ENCODE data around the gene ANKRD33. TPM values are rescaled to one million over a fixed set of nuclear protein-coding genes. Genes with fewer than 3 reads are reported as not detected.
A peak's percentile ranks its signal among the peaks of the same experiment; 100 is the strongest.

The ANKRD33 gene
- total RNA-seq, 1 experiment from 2014 or later = not detected

DNA sequence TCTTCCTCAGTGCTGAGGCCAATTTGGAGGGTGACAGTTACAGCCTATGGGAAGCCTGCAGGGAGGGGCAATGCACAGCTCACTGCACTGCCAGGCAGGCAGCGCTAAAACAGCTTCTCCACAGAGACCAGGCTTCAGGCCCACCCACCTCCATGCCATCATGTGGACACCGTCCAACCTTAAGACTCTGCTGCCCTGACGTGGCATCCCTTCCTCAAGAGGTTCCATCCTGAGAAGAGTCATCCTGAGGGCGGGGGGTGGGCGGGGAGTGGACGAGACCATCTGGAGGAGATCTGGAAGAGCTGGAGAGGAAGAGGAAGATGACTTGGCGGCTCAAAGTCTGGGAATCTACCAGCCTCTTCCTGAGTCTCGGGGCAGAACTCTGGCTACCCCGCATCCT lies 11.0 kb downstream of the ANKRD33 start:
- Histone ChIP-seq H3K4me1 (peaks cover 14% of the 10 kb centered on the region; the same call in 1 of the 2 replicates), H3K4me3 (ENCODE audit: low read depth, low read length) (no peak overlapping the region), H3K9me3 (no peaks in the 10 kb centered on the region), H3K27me3 (replicated peaks; ENCODE audit: control insufficient read depth, insufficient read depth, low read length) (no peaks in the 10 kb centered on the region), H3K36me3 (ENCODE audit: control insufficient read depth, insufficient read depth, low read length) (no peaks in the 10 kb centered on the region)
- Mint-ChIP-seq H3K27ac (ENCODE audit: unreplicated experiment) (no peak overlapping the region), H3K4me1 (ENCODE audit: low read depth, unreplicated experiment) (peaks cover 7% of the 10 kb centered on the region), H3K4me3 (ENCODE audit: unreplicated experiment) (no peak overlapping the region), H3K9me3 (ENCODE audit: unreplicated experiment) (no peaks in the 10 kb centered on the region), H3K36me3 (ENCODE audit: insufficient read depth, unreplicated experiment) (no peaks in the 10 kb centered on the region), H3K27me3 (ENCODE audit: insufficient read depth, unreplicated experiment) (no peaks in the 10 kb centered on the region)
- no TSS peak for BruUV-seq (replicated peaks)
- ChIA-PET POLR2A (no interaction called here), CTCF (no interaction called here)
- peak in 1 of 2 experiments; percentile 9 for DNase-seq
- no peak for TF ChIP-seq CTCF (IDR thresholded peaks at IDR 0.05; ENCODE audit: insufficient read depth in 1 of 2, low read depth in 1 of 2, low read length in 1 of 2, severe bottlenecking in 1 of 2, unreplicated experiment in 1 of 2)
- intact Hi-C loops (cut with micrococcal nuclease; ENCODE audit: unreplicated experiment) = no loop called here

DNA sequence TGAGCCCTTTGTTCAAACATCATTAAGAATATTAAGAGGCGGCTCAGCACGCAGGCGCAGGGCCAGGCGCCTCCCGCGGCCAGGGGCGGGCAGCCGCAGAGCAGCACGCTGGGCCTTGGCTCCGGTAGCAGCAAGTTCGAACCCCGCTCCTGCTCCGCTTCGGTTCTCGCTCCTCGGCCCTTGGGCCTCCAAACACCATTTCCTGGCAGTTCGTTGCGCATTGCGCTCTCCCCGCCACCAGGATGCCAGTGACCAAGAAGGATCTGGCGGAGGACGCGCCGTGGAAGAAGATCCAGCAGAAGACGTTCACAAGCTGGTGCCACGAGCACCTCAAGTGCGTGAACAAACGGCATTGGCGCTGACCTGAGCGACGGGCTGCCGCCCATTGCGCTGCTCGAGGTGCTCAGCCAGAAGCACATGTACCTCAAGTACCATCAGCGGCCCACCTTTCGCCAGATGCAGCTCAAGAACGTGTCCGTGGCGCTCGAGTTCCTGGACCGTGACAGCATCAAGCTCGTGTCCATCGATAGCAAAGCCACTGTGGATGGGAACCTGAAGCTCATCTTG lies 12.5 kb downstream of the ANKRD33 start:
- no peaks in the 10 kb centered on the region for H3K27me3 Mint-ChIP-seq (ENCODE audit: insufficient read depth, unreplicated experiment)
- H3K27ac Mint-ChIP-seq (ENCODE audit: unreplicated experiment) = no peak overlapping the region
- TF ChIP-seq CTCF (IDR thresholded peaks at IDR 0.05; ENCODE audit: insufficient read depth in 1 of 2, low read depth in 1 of 2, low read length in 1 of 2, severe bottlenecking in 1 of 2, unreplicated experiment in 1 of 2) = no peak

GRCh38 chr12:51901121-51901817 lies 13.4 kb downstream of the ANKRD33 start:
- peak overlapping the region; percentile 8 for H3K27ac Mint-ChIP-seq (ENCODE audit: unreplicated experiment)
- H3K4me1 Mint-ChIP-seq (ENCODE audit: low read depth, unreplicated experiment) = peaks cover 8% of the 10 kb centered on the region
- ChIA-PET POLR2A (no interaction called here), CTCF (interaction anchor here (0.6 to 1.2 kb wide), 3 partner anchors 12 to 124 kb away, joined by 3 read pairs; no protein-coding TSS in a partner anchor)
- no peaks in the 10 kb centered on the region for H3K9me3 Mint-ChIP-seq (ENCODE audit: unreplicated experiment)
- no peak overlapping the region for H3K4me3 Mint-ChIP-seq (ENCODE audit: unreplicated experiment)
- H3K36me3 ChIP-seq (ENCODE audit: control insufficient read depth, insufficient read depth, low read length) = no peaks in the 10 kb centered on the region
- H3K4me3 ChIP-seq (ENCODE audit: low read depth, low read length) = no peak overlapping the region
- no TSS peak for BruUV-seq (replicated peaks)
- no peaks in the 10 kb centered on the region for H3K27me3 ChIP-seq (replicated peaks; ENCODE audit: control insufficient read depth, insufficient read depth, low read length)
- TF ChIP-seq CTCF (IDR thresholded peaks at IDR 0.05; ENCODE audit: insufficient read depth in 1 of 2, low read depth in 1 of 2, low read length in 1 of 2, severe bottlenecking in 1 of 2, unreplicated experiment in 1 of 2) = peak in 1 of 2 experiments; percentile 21
- H3K4me1 ChIP-seq = peaks cover 6% of the 10 kb centered on the region
- H3K36me3 Mint-ChIP-seq (ENCODE audit: insufficient read depth, unreplicated experiment) = no peaks in the 10 kb centered on the region
- intact Hi-C loops (cut with micrococcal nuclease; ENCODE audit: unreplicated experiment) = no loop called here
- no peaks in the 10 kb centered on the region for H3K9me3 ChIP-seq
- no peaks in the 10 kb centered on the region for H3K27me3 Mint-ChIP-seq (ENCODE audit: insufficient read depth, unreplicated experiment)
- DNase-seq = peak; percentile 55 to 73

More for the DNA sequence above, 12.5 kb downstream of the ANKRD33 start:
- H3K36me3 ChIP-seq (ENCODE audit: control insufficient read depth, insufficient read depth, low read length) = no peaks in the 10 kb centered on the region
- Mint-ChIP-seq H3K36me3 (ENCODE audit: insufficient read depth, unreplicated experiment) (no peaks in the 10 kb centered on the region), H3K4me3 (ENCODE audit: unreplicated experiment) (no peak overlapping the region), H3K4me1 (ENCODE audit: low read depth, unreplicated experiment) (peaks cover under 1% of the 10 kb centered on the region), H3K9me3 (ENCODE audit: unreplicated experiment) (no peaks in the 10 kb centered on the region)
- no peaks in the 10 kb centered on the region for H3K27me3 ChIP-seq (replicated peaks; ENCODE audit: control insufficient read depth, insufficient read depth, low read length)
- no TSS peak for BruUV-seq (replicated peaks)
- no peaks in the 10 kb centered on the region for H3K9me3 ChIP-seq
- no peak overlapping the region for H3K4me3 ChIP-seq (ENCODE audit: low read depth, low read length)
- ChIA-PET CTCF (interaction anchor here (0.5 to 1.2 kb wide), 3 partner anchors 12 to 125 kb away, joined by 3 to 11 read pairs (median 3); no protein-coding TSS in a partner anchor), POLR2A (no interaction called here)
- intact Hi-C loops (cut with micrococcal nuclease; ENCODE audit: unreplicated experiment) = no loop called here
- peaks cover 6% of the 10 kb centered on the region; the same call in 1 of the 2 replicates for H3K4me1 ChIP-seq
- no peak for DNase-seq

Measured in Caco-2 (cell line).